Ectodermal cell (in vitro differentiated cells): ENCODE measurements around the gene KMT5B.

Experiments used
- H3K27ac ChIP-seq: 2 replicates; pipeline ENCODE4 v1.7.0; 2013; ENCODE audit warnings: mild to moderate bottlenecking, low read depth, low read length; ENCODE audit not compliant: insufficient read depth, poor library complexity, severe bottlenecking
- H3K27me3 ChIP-seq: 2 replicates; pipeline ENCODE4 v1.7.0; 2013; ENCODE audit warnings: mild to moderate bottlenecking, low read length; ENCODE audit not compliant: insufficient read depth, control insufficient read depth, poor library complexity, severe bottlenecking
- H3K36me3 ChIP-seq: one replicate; pipeline ENCODE4 v1.7.0; 2013; ENCODE audit warnings: low read length; ENCODE audit not compliant: control insufficient read depth, insufficient read depth
- H3K4me1 ChIP-seq: one replicate; pipeline ENCODE4 v1.7.0; 2013; ENCODE audit warnings: low read length; ENCODE audit not compliant: control insufficient read depth, insufficient read depth
- H3K4me3 ChIP-seq: 2 replicates; pipeline ENCODE4 v1.7.0; 2013; ENCODE audit warnings: low read depth, low read length, control low read depth; ENCODE audit not compliant: insufficient read depth
- H3K9me3 ChIP-seq: 2 replicates; pipeline ENCODE4 v1.7.0; 2013; ENCODE audit warnings: mild to moderate bottlenecking, low read length, moderate library complexity; ENCODE audit not compliant: control insufficient read depth
- WGBS, 2 experiments: methylation state at CpG; one replicate each; pipeline ENCODE4 v1.1.7; 2013; ENCODE audit warnings: missing lambda C conversion rate in 2 of 2; 5-methylcytosine and 5-hydroxymethylcytosine counted together

Gene KMT5B

GRCh38 chr11:68107689-68108088 lies 105.4 kb downstream of the KMT5B start:
- H3K4me1 ChIP-seq, result no peaks in the 10 kb centered on the region
- H3K36me3 ChIP-seq, result no peaks in the 10 kb centered on the region
- no peaks in the 10 kb centered on the region for H3K27me3 ChIP-seq
- no peaks in the 10 kb centered on the region for H3K9me3 ChIP-seq
- no peak overlapping the region for H3K4me3 ChIP-seq
- 92 to 94% methylated on average over 10 of the region's 10 CpGs for WGBS, 2 experiments
- H3K27ac ChIP-seq, result no peak overlapping the region

- Histone ChIP-seq H3K4me1 (no peaks in the 10 kb centered on the region), H3K9me3 (no peaks in the 10 kb centered on the region), H3K27me3 (no peaks in the 10 kb centered on the region), H3K4me3 (no peak overlapping the region), H3K27ac (no peak overlapping the region), H3K36me3 (no peaks in the 10 kb centered on the region)
- WGBS, 2 experiments, result 90 to 91% methylated on average over 8 of the region's 8 CpGs
Observed at GRCh38 chr11:68106165-68106940, 106.7 kb downstream of the KMT5B start.
